ENCODE results near the gene ROCK2.

Gene ROCK2

GRCh38 chr2:11312770-11313471 is 31.5 kb downstream of the ROCK2 start:
- DNase-seq: no peak

- no peak for DNase-seq
These were observed 32.9 kb downstream of the ROCK2 start for GRCh38 chr2:11311543-11311942.

GRCh38 chr2:11310212-11310611 is 34.2 kb downstream of the ROCK2 start:
- no peak for DNase-seq

- no peak for DNase-seq
These were observed 34.7 kb downstream of the ROCK2 start for GRCh38 chr2:11309706-11310105.

- no peak for DNase-seq
These were observed 36.5 kb downstream of the ROCK2 start for GRCh38 chr2:11307764-11308415.

GRCh38 chr2:11305958-11306357 is 38.5 kb downstream of the ROCK2 start:
- no peak for DNase-seq

GRCh38 chr2:11305338-11305737 is 39.1 kb downstream of the ROCK2 start:
- DNase-seq: no peak

GRCh38 chr2:11304476-11304875 is 40.0 kb downstream of the ROCK2 start:
- no peak for DNase-seq

GRCh38 chr2:11303290-11304013 is 41.0 kb downstream of the ROCK2 start:
- peak in 1 of 51 donors; percentile 21 for DNase-seq

GRCh38 chr2:11299439-11299838 is 45.0 kb downstream of the ROCK2 start:
- no peak for DNase-seq

GRCh38 chr2:11298592-11298991 is 45.8 kb downstream of the ROCK2 start:
- DNase-seq: no peak

- no peak for DNase-seq
These were observed 48.0 kb downstream of the ROCK2 start for GRCh38 chr2:11296401-11296800.

GRCh38 chr2:11292464-11293255 is 51.8 kb downstream of the ROCK2 start:
- DNase-seq: no peak

- DNase-seq: no peak
These were observed 53.7 kb downstream of the ROCK2 start for GRCh38 chr2:11290713-11291112.

- DNase-seq: no peak
These were observed 54.2 kb downstream of the ROCK2 start for GRCh38 chr2:11290211-11290610.

- no peak for DNase-seq
These were observed 56.0 kb downstream of the ROCK2 start for GRCh38 chr2:11288431-11288830.

GRCh38 chr2:11286749-11287148 is 57.7 kb downstream of the ROCK2 start:
- DNase-seq: no peak

- no peak for DNase-seq
These were observed 58.1 kb downstream of the ROCK2 start for GRCh38 chr2:11286323-11286722.

- no peak for DNase-seq
These were observed 58.9 kb downstream of the ROCK2 start for GRCh38 chr2:11285499-11285898.

GRCh38 chr2:11281186-11281585 is 63.2 kb downstream of the ROCK2 start:
- no peak for DNase-seq

GRCh38 chr2:11280713-11281112 is 63.7 kb downstream of the ROCK2 start:
- no peak for DNase-seq

GRCh38 chr2:11279398-11279797 is 65.0 kb downstream of the ROCK2 start:
- DNase-seq: no peak

All from hypothalamus (tissue), 51 donors.